OCI-LY7 (cell line): ENCODE measurements around the gene LDLRAD4. TPM values are rescaled to one million over a fixed set of nuclear protein-coding genes. Genes with fewer than 3 reads are reported as not detected.

Experiments
- BruUV-seq: library from RNA; stranded (reverse); fragments of 400-500 nt; replicated peaks from 2 replicates; lab custom pipeline; 2021; lab: Mats Ljungman, UMichigan
- CTCF ChIA-PET: fragments of 300-600 bp; sonication (Branson Sonifier 250); formaldehyde crosslinking; loops from one replicate; lab custom pipeline; 2022; ENCODE audit warnings: antibody characterized with exemption; ENCODE audit not compliant: unreplicated experiment; lab: Charles Lee
- POLR2A ChIA-PET: fragments of 300-600 bp; sonication (Branson Sonifier 250); formaldehyde crosslinking; loops from one replicate; lab custom pipeline; 2022; ENCODE audit warnings: antibody characterized with exemption; lab: Charles Lee
- DNase-seq: peaks from one replicate; pipeline ENCODE4 v3.0.0-alpha.2; 2015; ENCODE audit warnings: low spot score
- H2AFZ ChIP-seq: fragments of 200-600 bp; sonication (generic), shearing (Covaris generic); 2 replicates; pipeline ENCODE4 v1.6.1; 2014; ENCODE audit warnings: mild to moderate bottlenecking, antibody characterized with exemption, low read length, moderate library complexity
- H3K27ac ChIP-seq: fragments of 200-600 bp; sonication (generic); 2 replicates; pipeline ENCODE4 v1.5.1; 2014; ENCODE audit warnings: mixed run types, low read depth, mild to moderate bottlenecking, moderate library complexity, low read length, inconsistent platforms; ENCODE audit not compliant: poor library complexity, severe bottlenecking
- H3K36me3 ChIP-seq: fragments of 200-600 bp; sonication (generic); 2 replicates; pipeline ENCODE4 v1.6.1; 2014; ENCODE audit warnings: mild to moderate bottlenecking, antibody characterized with exemption, low read length, moderate library complexity, mixed read lengths; ENCODE audit not compliant: insufficient read depth
- H3K4me1 ChIP-seq: fragments of 200-600 bp; sonication (generic); 2 replicates; pipeline ENCODE4 v1.5.1; 2014; ENCODE audit warnings: mild to moderate bottlenecking, low read length; ENCODE audit not compliant: insufficient read depth, poor library complexity, severe bottlenecking
- H3K4me2 ChIP-seq: fragments of 200-600 bp; sonication (generic); 2 replicates; pipeline ENCODE4 v1.6.1; 2014; ENCODE audit warnings: mild to moderate bottlenecking, low read length
- H3K4me3 ChIP-seq: fragments of 200-600 bp; sonication (generic); 2 replicates; pipeline ENCODE4 v1.5.1; 2014; ENCODE audit warnings: mild to moderate bottlenecking, low read depth, low read length; ENCODE audit not compliant: poor library complexity, severe bottlenecking
- H3K79me2 ChIP-seq: fragments of 200-600 bp; sonication (generic); 2 replicates; pipeline ENCODE4 v1.6.1; 2016; ENCODE audit warnings: low read depth, mild to moderate bottlenecking, low read length, moderate library complexity, mixed read lengths; ENCODE audit not compliant: insufficient read depth
- H3K9me2 ChIP-seq: fragments of 200-600 bp; sonication (generic); 2 replicates; pipeline ENCODE4 v1.6.1; 2016; ENCODE audit warnings: mild to moderate bottlenecking, low read length, mixed read lengths; ENCODE audit not compliant: insufficient read depth
- H3K9me3 ChIP-seq: fragments of 200-600 bp; sonication (generic); 2 replicates; pipeline ENCODE4 v1.6.1; 2014; ENCODE audit warnings: mild to moderate bottlenecking, mixed run types, low read length, mixed read lengths
- H4K20me1 ChIP-seq: fragments of 200-600 bp; sonication (generic); 2 replicates; pipeline ENCODE4 v1.6.1; 2014; ENCODE audit warnings: mild to moderate bottlenecking, antibody characterized with exemption, low read length, moderate library complexity, mixed read lengths; ENCODE audit not compliant: insufficient read depth
- CTCF ChIP-seq: fragments of 200-600 bp; sonication (generic); conservative IDR thresholded peaks from 2 replicates; pipeline ENCODE4 v1.5.1; 2014; ENCODE audit warnings: mild to moderate bottlenecking, antibody characterized with exemption, low read length, moderate library complexity, mixed read lengths
- EZH2phosphoT487 ChIP-seq: fragments of 200-600 bp; sonication (generic); IDR thresholded peaks from 2 replicates; pipeline ENCODE4 v1.6.1; 2018; ENCODE audit warnings: low read depth, borderline replicate concordance, mild to moderate bottlenecking, mixed run types, antibody characterized with exemption, low read length, moderate library complexity, mixed read lengths
- intact Hi-C: fragments of 100-400 bp; cut with micrococcal nuclease; formaldehyde crosslinking; loops from one replicate; pipeline ENCODE4 v1.10.0; 2022; ENCODE audit not compliant: unreplicated experiment
- total RNA-seq, 2 experiments: library from RNA; depleted of rRNA in 1 of 2; stranded (reverse); fragments of >200 nt in 1 of 2; shearing (Covaris generic) in 1 of 2; gene quantifications; 2 replicates each; pipeline ENCODE4 v1.2.3, GENCODE V29; 2014 to 2022

Gene LDLRAD4
- total RNA-seq, 2 experiments from 2014 or later: 26.2 to 43.8 TPM

GRCh38 chr18:13505780-13506345 lies 287.3 kb downstream of the LDLRAD4 start:
- intact Hi-C loops: loop anchor here (10.0 kb wide), 1 partner anchor 91 kb away; no protein-coding TSS in a partner anchor
- POLR2A ChIA-PET: interaction anchor here (0.6 kb wide), 1 partner anchor 236 kb away, joined by 4 read pairs; no protein-coding TSS in a partner anchor
- CTCF ChIA-PET: no interaction called here

DNA sequence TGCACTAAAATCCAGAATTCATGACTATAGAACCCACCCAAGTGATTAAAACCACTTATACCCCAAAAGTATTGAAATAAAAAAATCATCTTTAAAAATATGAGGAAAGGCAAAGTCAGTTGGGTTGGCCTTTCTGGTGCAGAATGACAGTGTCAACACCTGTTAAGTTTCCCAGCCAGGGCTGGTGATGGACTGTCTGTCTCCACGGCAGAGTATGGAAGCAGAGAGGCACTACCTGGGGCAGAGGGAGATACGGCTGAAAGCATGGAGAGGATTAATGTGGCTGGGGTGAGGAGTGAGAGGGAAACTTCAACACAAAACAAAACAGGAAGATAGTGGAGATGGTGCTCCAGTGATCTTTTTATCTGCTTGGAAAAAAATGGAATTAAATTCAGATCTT lies 292.0 kb downstream of the LDLRAD4 start:
- Histone ChIP-seq H3K4me3 (no peak overlapping the region), H3K36me3 (no peaks in the 10 kb centered on the region), H3K9me2 (no peaks in the 10 kb centered on the region), H3K79me2 (no peaks in the 10 kb centered on the region), H3K4me1 (no peaks in the 10 kb centered on the region), H4K20me1 (no peaks in the 10 kb centered on the region), H2AFZ (no peak overlapping the region), H3K9me3 (no peaks in the 10 kb centered on the region), H3K27ac (no peak overlapping the region), H3K4me2 (no peak overlapping the region)
- DNase-seq: no peak
- BruUV-seq: no TSS peak
- ChIA-PET CTCF (no interaction called here), POLR2A (no interaction called here)
- intact Hi-C loops: no loop called here
- TF ChIP-seq CTCF (no peak), EZH2phosphoT487 (no peak)

More at GRCh38 chr18:13505780-13506345, 287.3 kb downstream of the LDLRAD4 start:
- no peak overlapping the region for H2AFZ ChIP-seq
- TF ChIP-seq EZH2phosphoT487: no peak
- TF ChIP-seq CTCF: no peak
- no peak overlapping the region for H3K4me3 ChIP-seq
- no peaks in the 10 kb centered on the region for H3K36me3 ChIP-seq
- H3K4me1 ChIP-seq: no peaks in the 10 kb centered on the region
- H3K79me2 ChIP-seq: no peaks in the 10 kb centered on the region
- H3K27ac ChIP-seq: no peak overlapping the region
- BruUV-seq: no TSS peak
- no peaks in the 10 kb centered on the region for H3K9me3 ChIP-seq
- no peak for DNase-seq
- H3K4me2 ChIP-seq: no peak overlapping the region
- no peaks in the 10 kb centered on the region for H3K9me2 ChIP-seq
- H4K20me1 ChIP-seq: no peaks in the 10 kb centered on the region

DNA sequence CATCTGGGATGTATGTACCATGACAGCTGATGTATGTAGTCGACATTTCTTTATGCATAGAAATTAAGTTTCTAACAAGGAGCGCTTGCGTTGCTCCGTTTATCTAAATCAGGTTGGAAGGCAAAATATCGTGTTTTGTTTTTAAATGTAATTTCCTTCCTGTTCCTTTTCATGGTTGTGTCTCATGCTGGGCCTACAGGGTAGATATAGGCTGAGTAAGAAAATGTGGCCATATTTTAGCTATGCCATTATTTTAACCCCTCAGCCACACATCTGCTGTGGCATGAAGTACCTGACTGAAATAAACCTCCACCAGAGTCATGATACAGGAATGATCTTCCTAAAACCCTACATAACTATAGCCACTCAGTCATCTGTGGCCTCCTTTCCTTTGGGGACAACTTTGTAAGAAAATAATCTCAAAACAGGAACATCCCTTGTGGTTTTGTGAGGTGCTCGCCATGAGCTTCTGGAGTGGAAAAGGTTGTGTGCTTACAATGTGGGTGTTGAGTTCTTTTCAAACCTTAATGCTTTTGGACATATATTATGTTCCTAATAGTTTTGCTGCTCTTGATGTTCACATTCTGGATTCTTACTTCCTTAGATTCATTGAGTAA lies 293.5 kb downstream of the LDLRAD4 start:
- Histone ChIP-seq H3K36me3 (no peaks in the 10 kb centered on the region), H3K27ac (no peak overlapping the region), H3K9me3 (no peaks in the 10 kb centered on the region), H3K9me2 (no peaks in the 10 kb centered on the region), H3K4me3 (no peak overlapping the region), H4K20me1 (no peaks in the 10 kb centered on the region), H3K79me2 (no peaks in the 10 kb centered on the region), H3K4me2 (no peak overlapping the region), H3K4me1 (no peaks in the 10 kb centered on the region), H2AFZ (no peak overlapping the region)
- POLR2A ChIA-PET: interaction anchor here (0.9 kb wide), 1 partner anchor 21 kb away, joined by 3 read pairs; no protein-coding TSS in a partner anchor
- no TSS peak for BruUV-seq
- intact Hi-C loops: no loop called here
- no peak for DNase-seq
- TF ChIP-seq EZH2phosphoT487 (no peak), CTCF (no peak)
- CTCF ChIA-PET: no interaction called here
